A673 (cell line): Measurements from ENCODE around the gene GCNT1. TPM values are rescaled to one million over a fixed set of nuclear protein-coding genes. Genes with fewer than 3 reads are reported as not detected.
"Not testable (repeated sequence)": the region's sequence is repeated elsewhere in the genome, so short reads cannot be mapped to it uniquely, and the experiment has no call there.

ENCODE experiments used
- BruUV-seq: library from RNA; stranded (reverse); fragments of 400-500 nt; replicated peaks from 2 replicates; lab custom pipeline; 2021; lab: Mats Ljungman, UMichigan
- CTCF ChIA-PET: fragments of 300-600 bp; sonication (Branson Sonifier 250); formaldehyde crosslinking; loops from one replicate; lab custom pipeline; 2022; ENCODE audit warnings: antibody characterized with exemption; lab: Charles Lee
- POLR2A ChIA-PET: fragments of 300-600 bp; sonication (Branson Sonifier 250); formaldehyde crosslinking; loops from one replicate; lab custom pipeline; 2022; ENCODE audit warnings: antibody characterized with exemption; ENCODE audit not compliant: low non-redundant PET; lab: Charles Lee
- DNase-seq: peaks from one replicate; pipeline ENCODE4 v3.0.0-alpha.2; 2015; ENCODE audit warnings: low spot score
- H3K27ac ChIP-seq: fragments of 200-600 bp; sonication (generic); 2 replicates; pipeline ENCODE4 v1.5.1; 2016; ENCODE audit warnings: mixed run types, low read depth, mild to moderate bottlenecking, mixed read lengths, antibody characterized with exemption, low read length; ENCODE audit not compliant: poor library complexity, severe bottlenecking
- H3K27me3 ChIP-seq: fragments of 200-600 bp; sonication (generic); replicated peaks from 2 replicates; pipeline ENCODE4 v1.6.1; 2017; ENCODE audit warnings: mixed run types, low read depth, mild to moderate bottlenecking, mixed read lengths, antibody characterized with exemption, low read length; ENCODE audit not compliant: insufficient read depth, poor library complexity
- H3K36me3 ChIP-seq: fragments of 200-600 bp; sonication (generic); 2 replicates; pipeline ENCODE4 v1.6.1; 2016; ENCODE audit warnings: mixed run types, mild to moderate bottlenecking, mixed read lengths, antibody characterized with exemption, low read length; ENCODE audit not compliant: insufficient read depth, poor library complexity, severe bottlenecking
- H3K4me1 ChIP-seq: fragments of 200-600 bp; sonication (generic); 2 replicates; pipeline ENCODE4 v1.6.1; 2017; ENCODE audit warnings: mixed run types, mild to moderate bottlenecking, mixed read lengths, antibody characterized with exemption, low read length; ENCODE audit not compliant: insufficient read depth, poor library complexity, severe bottlenecking
- H3K4me3 ChIP-seq: fragments of 200-600 bp; sonication (generic); 2 replicates; pipeline ENCODE4 v1.5.1; 2016; ENCODE audit warnings: low read depth, mixed run types, mild to moderate bottlenecking, mixed read lengths, low read length; ENCODE audit not compliant: poor library complexity, severe bottlenecking
- H3K9me3 ChIP-seq: fragments of 200-600 bp; sonication (generic); 2 replicates; pipeline ENCODE4 v1.6.1; 2016; ENCODE audit warnings: mixed run types, low read depth, mild to moderate bottlenecking, mixed read lengths, antibody characterized with exemption, low read length; ENCODE audit not compliant: poor library complexity, severe bottlenecking
- EZH2 ChIP-seq: fragments of 200-600 bp; sonication (generic); IDR thresholded peaks from 2 replicates; pipeline ENCODE4 v1.6.1; 2017; ENCODE audit warnings: borderline replicate concordance, low read depth, mild to moderate bottlenecking, mixed read lengths, antibody characterized with exemption, low read length; ENCODE audit not compliant: poor library complexity, severe bottlenecking
- intact Hi-C: fragments of 100-400 bp; cut with micrococcal nuclease; formaldehyde crosslinking; loops from one replicate; pipeline ENCODE4 v1.10.0; 2022; ENCODE audit not compliant: unreplicated experiment
- total RNA-seq: library from RNA; stranded (reverse); gene quantifications from 2 replicates; pipeline ENCODE4 v1.2.3, GENCODE V29; 2021
- TF ChIP-seq, protein P1 (sequence below): fragments of 300-800, 200-600 bp; sonication (generic); conservative IDR thresholded peaks from 2 replicates; pipeline ENCODE4 v1.5.1; 2017; ENCODE audit warnings: low read depth, mild to moderate bottlenecking, antibody characterized with exemption, low read length, moderate library complexity, mixed read lengths

GCNT1 gene
- total RNA-seq, 1 experiment from 2014 or later = not detected

- H3K9me3 ChIP-seq = no peaks in the 10 kb centered on the region
- H3K27me3 ChIP-seq = peaks cover 13% of the 10 kb centered on the region
- POLR2A ChIA-PET = no interaction called here
- TF ChIP-seq EZH2 = no peak
- H3K36me3 ChIP-seq = no peaks in the 10 kb centered on the region
- DNase-seq = no peak
- CTCF ChIA-PET = no interaction called here
- BruUV-seq = no TSS peak
- H3K27ac ChIP-seq = no peak overlapping the region
- H3K4me1 ChIP-seq = no peaks in the 10 kb centered on the region
- H3K4me3 ChIP-seq = no peak overlapping the region
- intact Hi-C loops = no loop called here
These were observed 7.3 kb downstream of the GCNT1 start for GRCh38 chr9:76466299-76466605.

- no peak for TF ChIP-seq EZH2
- TF ChIP-seq, protein P1, sequence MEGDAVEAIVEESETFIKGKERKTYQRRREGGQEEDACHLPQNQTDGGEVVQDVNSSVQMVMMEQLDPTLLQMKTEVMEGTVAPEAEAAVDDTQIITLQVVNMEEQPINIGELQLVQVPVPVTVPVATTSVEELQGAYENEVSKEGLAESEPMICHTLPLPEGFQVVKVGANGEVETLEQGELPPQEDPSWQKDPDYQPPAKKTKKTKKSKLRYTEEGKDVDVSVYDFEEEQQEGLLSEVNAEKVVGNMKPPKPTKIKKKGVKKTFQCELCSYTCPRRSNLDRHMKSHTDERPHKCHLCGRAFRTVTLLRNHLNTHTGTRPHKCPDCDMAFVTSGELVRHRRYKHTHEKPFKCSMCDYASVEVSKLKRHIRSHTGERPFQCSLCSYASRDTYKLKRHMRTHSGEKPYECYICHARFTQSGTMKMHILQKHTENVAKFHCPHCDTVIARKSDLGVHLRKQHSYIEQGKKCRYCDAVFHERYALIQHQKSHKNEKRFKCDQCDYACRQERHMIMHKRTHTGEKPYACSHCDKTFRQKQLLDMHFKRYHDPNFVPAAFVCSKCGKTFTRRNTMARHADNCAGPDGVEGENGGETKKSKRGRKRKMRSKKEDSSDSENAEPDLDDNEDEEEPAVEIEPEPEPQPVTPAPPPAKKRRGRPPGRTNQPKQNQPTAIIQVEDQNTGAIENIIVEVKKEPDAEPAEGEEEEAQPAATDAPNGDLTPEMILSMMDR = no peak
- intact Hi-C loops = no loop called here
- Histone ChIP-seq H3K9me3 (no peaks in the 10 kb centered on the region), H3K4me3 (no peak overlapping the region), H3K27me3 (no peaks in the 10 kb centered on the region), H3K36me3 (no peaks in the 10 kb centered on the region), H3K27ac (no peak overlapping the region), H3K4me1 (no peaks in the 10 kb centered on the region)
- DNase-seq = no peak
- ChIA-PET POLR2A (no interaction called here), CTCF (no interaction called here)
- BruUV-seq = no TSS peak
These were observed 15.4 kb downstream of the GCNT1 start for GRCh38 chr9:76474419-76474818.

GRCh38 chr9:76475686-76476085 is 16.7 kb downstream of the GCNT1 start:
- no peak overlapping the region for H3K4me3 ChIP-seq
- H3K27ac ChIP-seq = no peak overlapping the region
- no peaks in the 10 kb centered on the region for H3K36me3 ChIP-seq
- H3K4me1 ChIP-seq = no peaks in the 10 kb centered on the region
- POLR2A ChIA-PET = no interaction called here
- intact Hi-C loops = no loop called here
- TF ChIP-seq, protein P1 = no peak
- no peak for TF ChIP-seq EZH2
- no peaks in the 10 kb centered on the region for H3K27me3 ChIP-seq
- CTCF ChIA-PET = no interaction called here
- no TSS peak for BruUV-seq
- H3K9me3 ChIP-seq = no peaks in the 10 kb centered on the region
- DNase-seq = no peak

DNA sequence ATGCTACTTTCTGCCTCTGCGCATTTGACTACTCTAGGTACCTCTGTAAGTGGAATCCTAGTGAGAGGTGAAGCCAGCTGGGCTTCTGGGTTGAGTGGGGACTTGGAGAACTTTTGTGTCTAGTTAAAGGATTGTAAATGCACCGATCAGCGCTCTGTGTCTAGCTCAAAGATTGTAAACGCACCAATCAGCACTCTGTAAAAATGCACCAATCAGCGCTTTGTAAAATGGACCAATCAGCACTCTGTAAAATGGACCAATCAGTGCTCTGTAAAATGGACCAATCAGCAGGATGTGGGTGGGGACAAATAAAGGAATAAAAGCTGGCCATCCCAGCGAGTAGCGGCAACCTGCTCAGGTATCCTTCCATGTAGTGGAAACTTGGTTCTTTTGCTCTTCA is 18.8 kb downstream of the GCNT1 start:
- H3K27me3 ChIP-seq, BruUV-seq, H3K9me3 ChIP-seq, CTCF ChIA-PET, H3K36me3 ChIP-seq, H3K4me1 ChIP-seq, POLR2A ChIA-PET, H3K4me3 ChIP-seq, intact Hi-C loops, DNase-seq, H3K27ac ChIP-seq: not testable (repeated sequence)
